Astrocyte (in vitro differentiated cells and primary cell): Measurements from ENCODE around the gene TRAK2.

ENCODE experiments used
- CTCF ChIP-seq: IDR thresholded peaks from 2 replicates; pipeline ENCODE4 v1.5.1; 2011; ENCODE audit warnings: low read depth, mild to moderate bottlenecking, inconsistent platforms, low read length, moderate library complexity; ENCODE audit not compliant: insufficient read depth
- EZH2 ChIP-seq: IDR thresholded peaks from 2 replicates; pipeline ENCODE4 v1.6.1; 2012; ENCODE audit warnings: mild to moderate bottlenecking, low read length, inconsistent platforms; ENCODE audit not compliant: insufficient read depth

GRCh38 chr2:201458381-201458780, 7.1 kb upstream of the TRAK2 start:
- TF ChIP-seq CTCF = no peak
- TF ChIP-seq EZH2 = no peak
